Measurements from ENCODE around the gene NCF4.

NCF4 gene

DNA sequence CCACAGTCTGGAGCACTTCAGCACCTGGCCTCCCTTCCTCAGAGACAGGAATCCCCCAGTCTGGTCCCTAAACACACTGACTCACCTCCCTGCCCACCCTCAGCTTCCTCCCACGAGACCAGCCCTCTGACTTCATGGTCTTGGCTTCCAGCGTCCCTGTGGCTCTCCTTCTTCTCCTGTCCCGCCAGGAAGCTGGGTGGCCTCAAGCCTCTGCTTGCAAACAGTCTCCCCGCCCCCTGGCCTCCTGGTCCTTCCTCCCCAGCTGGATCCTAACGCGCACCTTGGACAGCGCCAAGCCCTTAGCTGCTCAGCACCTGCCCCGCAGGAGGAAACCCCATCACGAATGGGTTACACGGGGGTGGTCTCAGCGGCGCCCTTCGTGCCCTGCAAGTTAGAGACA is 4.5 kb downstream of the NCF4 start:
- no peak for TF ChIP-seq ZNF274 (IDR thresholded peaks at IDR 0.05; ENCODE audit: low read depth, low read length)
- no peak overlapping the region for H3K4me3 ChIP-seq (ENCODE audit: low read length)

DNA sequence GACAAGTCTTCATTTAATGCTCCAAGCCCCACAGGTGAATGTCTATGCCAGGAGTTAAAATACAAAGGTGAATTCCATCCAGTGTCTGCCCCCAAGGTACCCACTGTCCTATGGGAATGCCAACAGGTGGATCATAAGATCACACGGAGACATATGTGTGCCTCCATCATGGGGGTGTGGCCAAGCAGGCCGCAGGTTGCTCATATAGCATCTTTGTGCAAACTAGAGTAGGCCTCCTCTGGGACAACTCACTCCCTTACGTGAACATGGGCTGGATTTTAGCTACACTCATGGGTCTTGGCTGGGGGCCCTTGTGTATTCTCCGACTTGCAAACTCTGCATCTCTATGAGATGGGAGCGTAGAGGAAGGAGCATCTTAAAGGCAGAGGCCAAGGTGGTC is 6.9 kb downstream of the NCF4 start:
- H3K4me3 ChIP-seq (ENCODE audit: low read length): no peak overlapping the region
- TF ChIP-seq ZNF274 (IDR thresholded peaks at IDR 0.05; ENCODE audit: low read depth, low read length): no peak

DNA sequence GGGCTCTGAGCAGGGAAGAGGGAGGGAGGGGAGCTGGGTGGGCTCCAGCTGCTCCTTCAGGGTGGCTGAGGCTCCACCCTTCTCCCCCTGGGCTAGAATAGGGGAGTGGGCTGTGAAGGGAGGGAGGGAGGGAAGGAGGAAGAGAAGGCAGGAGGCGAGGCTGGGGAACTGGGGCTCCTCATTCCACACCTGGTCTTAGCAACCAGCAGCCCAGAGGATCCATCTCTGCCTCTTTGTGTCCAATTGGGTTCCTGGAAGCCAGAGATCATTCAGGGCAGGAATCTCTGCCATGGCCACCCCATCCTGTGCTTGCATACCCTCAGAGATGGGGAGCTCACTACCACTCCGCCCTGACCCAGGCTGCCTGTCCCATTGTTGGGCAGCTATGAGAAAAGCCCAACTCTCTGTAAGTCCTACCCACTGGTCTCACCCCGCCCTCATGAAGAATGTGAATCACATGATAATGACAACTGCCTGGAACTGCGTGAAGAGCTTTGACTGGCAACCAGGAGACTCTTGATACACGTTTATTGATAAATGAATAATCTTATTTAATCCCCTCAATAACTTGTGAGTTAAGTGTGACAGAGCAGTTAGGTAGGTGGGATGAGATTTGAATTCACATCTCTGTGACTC is 7.9 kb downstream of the NCF4 start:
- no peak for TF ChIP-seq ZNF274 (IDR thresholded peaks at IDR 0.05; ENCODE audit: low read depth, low read length)

DNA sequence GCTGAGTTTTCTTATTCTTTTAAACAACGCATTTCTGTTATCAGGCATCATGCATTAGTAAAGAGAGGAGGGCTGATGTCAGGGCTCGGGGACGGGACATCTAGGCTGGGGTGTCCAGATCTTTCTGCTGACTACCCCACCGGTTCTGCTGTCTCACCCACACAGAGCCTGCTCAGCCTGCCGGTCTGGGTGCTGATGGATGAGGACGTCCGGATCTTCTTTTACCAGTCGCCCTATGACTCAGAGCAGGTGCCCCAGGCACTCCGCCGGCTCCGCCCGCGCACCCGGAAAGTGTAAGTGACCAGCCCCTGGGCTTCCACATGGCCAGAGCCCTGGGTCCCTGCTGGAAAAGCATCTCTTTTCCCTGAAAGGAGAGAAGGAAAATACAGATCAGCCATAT is 9.4 kb downstream of the NCF4 start:
- no peak overlapping the region for H3K4me3 ChIP-seq (ENCODE audit: low read length)

More for the DNA sequence above, 7.9 kb downstream of the NCF4 start:
- H3K4me3 ChIP-seq (ENCODE audit: low read length): no peak overlapping the region

DNA sequence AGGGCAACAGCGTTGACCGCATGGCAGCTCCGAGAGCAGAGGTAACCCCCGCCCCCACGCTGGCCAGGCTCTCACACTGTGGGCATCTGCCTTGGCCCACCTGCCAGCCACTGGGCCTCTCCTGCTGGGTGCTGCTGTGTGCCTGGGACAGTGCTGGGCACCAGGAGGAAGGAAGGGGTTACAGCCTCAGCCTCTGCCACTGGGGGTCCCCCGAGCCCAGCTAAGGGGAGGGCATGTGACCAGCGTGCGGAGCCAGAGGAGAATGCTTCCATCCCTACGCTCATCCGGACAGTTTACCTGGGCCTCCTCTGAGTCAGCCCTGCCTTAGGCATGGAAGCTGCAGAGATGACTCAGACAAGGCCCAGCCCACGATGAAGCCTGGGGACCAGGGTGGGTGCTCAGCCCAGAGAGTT is 10.9 kb downstream of the NCF4 start:
- no peak for TF ChIP-seq ZNF274 (IDR thresholded peaks at IDR 0.05; ENCODE audit: low read depth, low read length)
- H3K4me3 ChIP-seq (ENCODE audit: low read length): no peak overlapping the region

More for the DNA sequence above, 9.4 kb downstream of the NCF4 start:
- TF ChIP-seq ZNF274 (IDR thresholded peaks at IDR 0.05; ENCODE audit: low read depth, low read length): no peak

DNA sequence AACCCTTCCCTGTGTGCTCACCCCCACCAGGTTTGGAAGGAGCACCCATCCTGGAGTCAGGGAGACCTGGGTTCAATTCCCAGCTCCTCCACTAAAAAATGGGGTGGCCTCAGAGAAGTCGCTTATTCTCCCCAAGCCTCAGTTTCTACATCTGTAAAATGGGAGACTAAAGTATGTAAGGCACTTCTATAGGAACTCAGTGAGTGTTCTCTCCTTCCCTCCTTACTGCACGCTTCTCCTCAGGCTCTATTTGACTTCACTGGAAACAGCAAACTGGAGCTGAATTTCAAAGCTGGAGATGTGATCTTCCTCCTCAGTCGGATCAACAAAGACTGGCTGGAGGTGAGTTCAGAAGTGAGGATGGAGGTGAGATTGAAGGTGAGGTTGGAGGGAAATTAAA is 11.3 kb downstream of the NCF4 start:
- H3K4me3 ChIP-seq (ENCODE audit: low read length): no peak overlapping the region
- TF ChIP-seq ZNF274 (IDR thresholded peaks at IDR 0.05; ENCODE audit: low read depth, low read length): no peak

DNA sequence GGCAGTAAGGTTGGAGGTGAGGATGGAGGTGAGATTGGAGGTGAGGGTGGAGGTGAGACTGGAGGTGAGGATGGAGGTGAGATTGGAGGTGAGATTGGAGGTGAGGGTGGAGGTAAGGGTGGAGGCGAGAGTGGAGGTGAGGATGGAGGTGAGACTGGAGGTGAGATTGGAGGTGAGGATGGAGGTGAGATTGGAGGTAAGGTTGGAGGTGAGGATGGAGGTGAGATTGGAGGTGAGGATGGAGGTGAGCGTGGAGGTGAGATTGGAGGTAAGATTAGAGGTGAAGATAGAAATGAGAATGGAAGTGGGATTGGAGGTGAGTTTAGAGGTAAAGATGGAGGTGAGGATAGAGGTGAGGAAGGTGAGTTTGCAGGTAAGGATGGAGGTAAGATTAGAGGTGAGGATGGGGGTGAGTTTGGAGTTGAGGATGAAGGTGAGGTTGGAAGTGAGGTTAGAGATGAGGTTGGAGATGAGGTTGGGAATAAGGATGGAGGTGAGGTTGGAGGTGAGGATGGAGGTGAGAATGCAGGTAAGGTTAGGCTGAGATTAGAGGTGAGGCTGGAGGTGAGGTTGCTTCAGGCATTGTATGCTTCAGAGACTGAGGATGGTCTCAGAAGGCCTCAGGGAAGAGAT is 12.2 kb downstream of the NCF4 start:
- TF ChIP-seq ZNF274 (IDR thresholded peaks at IDR 0.05; ENCODE audit: low read depth, low read length): no peak
- H3K4me3 ChIP-seq (ENCODE audit: low read length): no peak overlapping the region

DNA sequence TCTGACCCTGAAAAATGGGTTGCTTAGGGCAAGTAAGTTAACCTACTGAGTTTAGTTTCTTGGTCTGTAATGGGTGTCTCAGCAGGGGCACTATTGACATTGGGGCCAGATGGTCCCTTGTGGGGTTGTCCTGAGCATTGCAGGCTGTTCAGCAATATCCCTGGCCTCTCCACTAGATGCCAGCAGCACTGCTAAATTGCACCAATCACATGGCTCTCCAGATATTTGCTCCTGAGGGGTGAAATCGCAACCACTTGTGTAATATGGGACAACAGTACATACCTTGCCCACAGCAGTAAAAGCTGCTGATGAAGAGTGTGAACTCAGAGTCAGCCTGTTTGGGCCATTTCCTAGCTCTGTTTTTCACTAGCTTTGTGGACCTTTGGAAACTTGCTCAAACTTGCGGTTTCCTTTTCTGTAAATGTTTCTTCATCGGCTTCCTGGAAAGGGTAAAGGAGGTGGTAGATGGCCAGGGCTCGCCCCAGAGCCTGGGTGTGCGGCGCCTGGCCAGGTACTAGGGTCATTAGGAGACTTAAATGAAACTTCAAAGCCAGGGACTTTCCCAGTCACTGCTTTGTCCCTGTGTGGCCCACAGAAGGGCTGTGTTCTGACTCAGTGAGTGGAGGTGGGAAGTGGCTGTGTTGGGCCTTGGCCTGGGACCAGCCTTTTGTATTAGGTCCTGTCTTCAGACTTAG is 13.0 kb downstream of the NCF4 start:
- no peak overlapping the region for H3K4me3 ChIP-seq (ENCODE audit: low read length)
- TF ChIP-seq ZNF274 (IDR thresholded peaks at IDR 0.05; ENCODE audit: low read depth, low read length): no peak

DNA sequence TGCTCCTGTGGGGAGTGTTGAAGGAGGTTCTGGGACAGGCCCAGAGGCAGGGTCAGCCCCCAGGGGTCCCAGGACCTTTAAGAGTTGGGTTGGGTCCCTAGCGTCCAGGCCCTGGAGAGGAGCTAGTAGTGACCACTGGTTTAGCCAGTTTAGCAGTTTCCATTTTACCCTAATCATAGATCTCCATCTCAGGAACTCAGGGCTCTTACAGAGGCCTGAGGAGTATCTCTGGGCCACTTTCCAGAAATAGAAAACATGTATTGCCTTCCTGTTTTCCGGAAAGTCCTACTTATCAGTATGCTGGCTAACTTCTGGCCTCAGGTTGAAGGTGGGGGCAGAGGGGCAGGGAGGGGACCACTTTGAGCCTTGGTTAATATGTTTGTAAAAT is 13.5 kb downstream of the NCF4 start:
- TF ChIP-seq ZNF274 (IDR thresholded peaks at IDR 0.05; ENCODE audit: low read depth, low read length): no peak
- no peak overlapping the region for H3K4me3 ChIP-seq (ENCODE audit: low read length)

DNA sequence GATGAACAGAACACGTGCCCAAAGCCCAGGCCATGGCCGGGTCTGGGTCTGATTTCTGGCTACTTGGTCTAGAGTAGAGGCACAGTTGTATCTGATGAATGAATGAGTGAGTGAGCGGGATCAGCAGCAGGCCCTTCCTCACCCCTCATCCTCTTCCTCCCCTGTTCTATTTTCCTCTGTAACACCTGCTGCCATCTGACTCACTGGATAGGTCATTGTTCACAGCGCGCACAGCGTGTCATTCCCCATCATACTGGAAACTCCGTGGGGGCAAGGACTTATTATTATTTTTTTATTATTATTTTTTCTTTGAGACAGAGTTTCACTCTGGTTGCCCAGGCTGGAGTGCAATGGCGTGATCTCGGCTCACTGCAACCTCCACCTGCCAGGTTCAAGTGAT is 13.9 kb downstream of the NCF4 start:
- no peak overlapping the region for H3K4me3 ChIP-seq (ENCODE audit: low read length)
- TF ChIP-seq ZNF274 (IDR thresholded peaks at IDR 0.05; ENCODE audit: low read depth, low read length): no peak

DNA sequence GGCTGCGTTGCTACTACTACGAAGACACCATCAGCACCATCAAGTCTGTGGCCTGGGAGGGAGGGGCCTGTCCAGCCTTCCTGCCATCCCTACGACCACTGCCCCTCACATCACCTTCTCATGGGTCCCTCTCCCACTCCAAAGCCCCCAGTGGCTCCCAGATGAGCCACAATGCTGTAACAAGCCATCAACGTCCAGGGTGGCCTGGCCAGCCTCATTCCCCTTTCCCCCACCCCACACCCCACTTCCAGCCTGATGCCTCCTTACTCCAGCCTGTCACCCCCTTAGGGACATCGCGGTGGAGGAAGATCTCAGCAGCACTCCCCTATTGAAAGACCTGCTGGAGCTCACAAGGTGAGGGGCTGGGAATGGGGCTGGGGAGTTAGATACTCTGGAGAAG is 14.9 kb downstream of the NCF4 start:
- H3K4me3 ChIP-seq (ENCODE audit: low read length): no peak overlapping the region
- no peak for TF ChIP-seq ZNF274 (IDR thresholded peaks at IDR 0.05; ENCODE audit: low read depth, low read length)

DNA sequence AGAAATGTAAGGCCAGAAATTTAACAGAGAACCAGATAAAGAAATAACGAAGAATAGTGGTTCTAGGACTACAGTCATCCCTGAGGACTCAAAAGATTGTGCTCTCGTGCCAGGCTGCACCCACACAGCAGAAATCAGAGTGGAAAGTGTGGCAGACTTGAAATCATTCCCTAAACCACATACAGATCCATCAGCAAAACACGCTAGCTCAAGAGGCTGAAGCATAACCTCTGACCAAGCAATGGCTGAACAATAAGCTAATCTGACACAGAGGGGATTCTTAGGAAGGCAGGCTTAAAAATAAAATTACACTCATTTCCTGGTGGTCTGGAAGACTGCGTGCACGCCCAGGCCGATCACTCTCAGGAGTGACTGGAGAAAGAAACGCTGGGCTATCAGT is 19.0 kb downstream of the NCF4 start:
- no peak for TF ChIP-seq ZNF274 (IDR thresholded peaks at IDR 0.05; ENCODE audit: low read depth, low read length)
- no peak overlapping the region for H3K4me3 ChIP-seq (ENCODE audit: low read length)

DNA sequence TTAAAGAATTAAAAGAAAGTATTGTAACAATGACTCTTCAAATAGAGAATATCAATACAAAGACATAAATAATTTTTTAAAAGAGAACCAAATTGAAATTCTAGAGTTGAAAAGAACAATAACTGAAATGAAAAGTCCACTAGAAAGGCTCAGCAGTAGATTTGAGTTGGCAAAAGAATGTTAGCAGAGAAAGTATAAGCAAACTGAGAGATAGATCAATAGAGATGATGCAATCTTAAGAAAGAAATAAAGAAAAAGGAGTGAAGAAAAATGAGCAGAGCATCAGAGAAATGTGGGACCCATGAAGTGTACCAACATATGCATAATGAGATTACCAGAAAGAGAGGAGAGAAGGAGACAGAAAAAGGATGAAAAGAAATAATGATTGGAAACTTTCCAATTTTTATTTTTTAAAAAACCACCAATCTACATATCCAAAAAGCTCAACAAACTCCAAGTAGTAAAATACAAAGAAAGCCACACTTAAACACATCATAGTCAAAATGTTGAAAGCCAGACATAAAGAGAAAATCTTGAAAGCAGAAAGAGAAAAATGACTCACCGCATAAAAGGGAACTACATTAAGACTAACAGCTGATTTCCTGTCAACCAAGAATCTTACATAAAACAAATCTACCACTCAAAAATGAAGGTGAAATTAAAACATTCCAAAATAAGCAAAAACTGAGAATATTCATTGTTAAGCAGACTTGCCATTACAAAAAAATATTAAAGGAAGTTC is 20.9 kb downstream of the NCF4 start:
- no peak overlapping the region for H3K4me3 ChIP-seq (ENCODE audit: low read length)
- TF ChIP-seq ZNF274 (IDR thresholded peaks at IDR 0.05; ENCODE audit: low read depth, low read length): no peak

DNA sequence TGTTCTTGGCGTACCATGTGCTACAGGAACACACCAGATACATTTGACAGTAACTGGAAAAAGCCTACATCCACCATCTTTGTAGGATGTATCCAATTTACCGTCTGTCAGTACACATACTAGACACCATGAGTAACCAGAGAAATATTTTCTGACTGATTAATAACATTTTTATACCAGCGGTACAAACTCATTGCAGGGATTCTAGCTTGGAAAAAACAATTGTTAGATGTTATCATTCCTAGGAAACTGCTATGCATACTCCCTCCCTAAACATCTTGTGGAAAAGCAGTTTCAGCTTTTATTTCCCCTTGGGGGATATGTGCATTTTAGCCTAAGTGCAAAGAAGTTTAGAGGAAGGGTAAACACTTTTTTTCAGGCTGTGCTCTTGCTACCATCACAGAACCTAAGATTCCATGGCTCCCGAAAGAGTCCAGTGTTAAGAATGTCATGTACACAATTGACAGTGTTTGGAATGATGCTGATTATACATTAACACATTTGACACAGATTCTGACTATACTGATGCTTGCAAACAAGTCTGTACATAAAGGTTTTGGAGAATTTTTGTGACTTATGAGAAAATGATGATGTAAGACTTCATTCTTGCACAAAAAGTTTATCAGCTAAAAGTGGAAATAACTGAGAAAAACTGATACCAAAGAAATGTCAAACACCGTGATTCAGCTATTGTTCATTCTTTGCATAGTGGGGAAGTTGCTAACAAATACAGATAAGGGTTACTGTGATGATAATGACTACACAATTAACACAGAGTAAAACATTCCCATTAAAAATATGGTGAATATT is 23.7 kb downstream of the NCF4 start:
- no peak for TF ChIP-seq ZNF274 (IDR thresholded peaks at IDR 0.05; ENCODE audit: low read depth, low read length)
- H3K4me3 ChIP-seq (ENCODE audit: low read length): no peak overlapping the region

Data from GM08714 (cell line).